ENCODE data around the gene IRX4.
"Not testable (repeated sequence)": the region's sequence is repeated elsewhere in the genome, so short reads cannot be mapped to it uniquely, and the experiment has no call there.

Gene IRX4

DNA sequence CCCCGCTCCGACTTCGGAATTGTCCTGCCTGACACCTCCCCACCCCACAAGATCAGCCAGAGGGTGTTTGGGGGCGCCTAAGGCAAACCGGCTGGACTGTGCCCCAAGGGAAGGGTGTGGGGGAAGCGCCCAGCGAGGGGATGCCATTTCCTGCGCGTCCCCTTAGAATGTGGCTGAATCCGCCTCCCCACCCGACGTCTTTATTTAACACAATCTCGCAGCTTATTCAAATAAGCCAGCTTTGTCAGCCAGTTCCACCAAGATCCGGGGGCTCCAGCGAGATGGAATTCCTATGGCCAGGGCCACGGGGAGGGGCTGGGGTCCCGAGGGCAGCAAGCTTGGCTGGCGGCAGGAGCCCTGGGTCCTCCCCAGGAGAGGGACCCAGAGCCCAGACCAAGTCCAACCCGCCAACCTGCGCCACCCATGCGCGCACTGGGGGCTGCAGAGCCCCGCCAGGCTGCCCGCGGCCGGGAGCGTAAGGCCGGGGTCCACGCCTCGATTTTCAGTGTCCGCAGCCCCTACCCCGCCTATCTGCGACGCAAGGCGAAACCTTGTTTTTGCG, 7.4 kb downstream of the IRX4 start:
- TF ChIP-seq NFRKB (IDR thresholded peaks at IDR 0.05) (no peak), SUZ12 (IDR thresholded peaks at IDR 0.05) (no peak), CTBP1 (IDR thresholded peaks at IDR 0.05; ENCODE audit: borderline replicate concordance) (no peak), FOXK2 (IDR thresholded peaks at IDR 0.05) (no peak), LEF1 (IDR thresholded peaks at IDR 0.05; ENCODE audit: borderline replicate concordance) (no peak), BHLHE40 (IDR thresholded peaks at IDR 0.05; ENCODE audit: borderline replicate concordance) (no peak), ZNF384 (IDR thresholded peaks at IDR 0.05) (no peak), TARDBP (IDR thresholded peaks at IDR 0.05) (no peak), FOXA1 (IDR thresholded peaks at IDR 0.05) (no peak), ARNT (IDR thresholded peaks at IDR 0.05) (no peak), FOXM1 (IDR thresholded peaks at IDR 0.05; ENCODE audit: borderline replicate concordance) (no peak), L3MBTL2 (conservative IDR thresholded peaks at IDR 0.05) (no peak), SP1 (IDR thresholded peaks at IDR 0.05) (no peak), ELF4 (IDR thresholded peaks at IDR 0.05) (no peak), HDGF (IDR thresholded peaks at IDR 0.05; ENCODE audit: borderline replicate concordance) (no peak)
- TF ChIP-seq, protein P1, sequence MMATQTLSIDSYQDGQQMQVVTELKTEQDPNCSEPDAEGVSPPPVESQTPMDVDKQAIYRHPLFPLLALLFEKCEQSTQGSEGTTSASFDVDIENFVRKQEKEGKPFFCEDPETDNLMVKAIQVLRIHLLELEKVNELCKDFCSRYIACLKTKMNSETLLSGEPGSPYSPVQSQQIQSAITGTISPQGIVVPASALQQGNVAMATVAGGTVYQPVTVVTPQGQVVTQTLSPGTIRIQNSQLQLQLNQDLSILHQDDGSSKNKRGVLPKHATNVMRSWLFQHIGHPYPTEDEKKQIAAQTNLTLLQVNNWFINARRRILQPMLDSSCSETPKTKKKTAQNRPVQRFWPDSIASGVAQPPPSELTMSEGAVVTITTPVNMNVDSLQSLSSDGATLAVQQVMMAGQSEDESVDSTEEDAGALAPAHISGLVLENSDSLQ (IDR thresholded peaks at IDR 0.05), result no peak
- DNase-seq (ENCODE audit: extremely low spot score), result no peak
- POLR2A ChIA-PET, result no interaction called here
- CTCF ChIA-PET, result no interaction called here

DNA sequence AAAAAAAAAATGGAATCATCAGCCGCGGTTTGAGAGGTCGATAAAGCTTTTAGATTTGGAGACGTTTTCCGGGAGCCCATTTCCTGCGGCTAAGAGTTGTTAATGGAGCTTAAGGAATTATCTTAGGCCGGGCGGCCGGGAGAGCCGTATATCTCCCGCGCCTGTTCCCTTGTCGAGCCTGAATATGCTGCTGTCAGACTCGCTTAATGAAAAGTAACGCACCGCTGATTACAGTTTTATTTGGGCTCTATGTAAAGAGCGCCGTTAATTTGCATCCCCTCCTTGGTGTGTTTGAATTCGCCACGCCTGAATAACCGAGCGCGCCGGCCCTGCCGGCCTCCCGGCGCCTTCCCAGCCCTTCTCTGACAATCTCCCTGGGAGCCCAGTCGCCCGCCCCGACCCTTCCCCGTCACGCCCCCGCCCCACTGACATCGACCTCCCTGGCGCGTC, 7.9 kb downstream of the IRX4 start:
- ChIA-PET POLR2A (no interaction called here), CTCF (no interaction called here)
- TF ChIP-seq FOXA1 (IDR thresholded peaks at IDR 0.05) (no peak), ARNT (IDR thresholded peaks at IDR 0.05) (no peak)
- peak; percentile 22 for DNase-seq (ENCODE audit: extremely low spot score)

DNA sequence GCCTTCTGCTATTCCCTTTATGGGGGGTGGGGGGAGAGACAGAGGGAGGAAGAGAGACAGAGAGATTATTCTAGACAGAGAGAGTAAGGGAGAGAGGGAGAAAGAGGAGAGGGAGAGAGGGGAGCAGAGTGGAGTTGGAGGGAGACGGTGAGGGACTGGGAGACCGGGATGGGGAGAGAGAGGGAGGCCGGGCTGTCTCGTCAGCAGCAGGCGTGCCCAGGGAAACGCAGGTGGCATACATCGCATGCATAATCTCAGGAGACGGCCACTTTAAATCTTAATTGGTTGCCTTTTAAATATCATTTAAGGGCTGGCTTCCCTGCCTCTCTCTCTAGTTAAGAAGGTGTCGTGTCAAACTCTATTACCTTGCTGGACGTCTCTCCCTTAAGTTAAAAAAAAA, 8.4 kb downstream of the IRX4 start:
- ChIA-PET CTCF (no interaction called here), POLR2A (no interaction called here)
- no peak for TF ChIP-seq SP1 (IDR thresholded peaks at IDR 0.05)
- no peak for TF ChIP-seq FOXA1 (IDR thresholded peaks at IDR 0.05)
- TF ChIP-seq ARNT (IDR thresholded peaks at IDR 0.05), result no peak
- no peak for TF ChIP-seq BHLHE40 (IDR thresholded peaks at IDR 0.05; ENCODE audit: borderline replicate concordance)
- no peak for TF ChIP-seq ELF4 (IDR thresholded peaks at IDR 0.05)
- no peak for TF ChIP-seq TARDBP (IDR thresholded peaks at IDR 0.05)
- no peak for TF ChIP-seq FOXK2 (IDR thresholded peaks at IDR 0.05)
- TF ChIP-seq NFRKB (IDR thresholded peaks at IDR 0.05), result no peak
- TF ChIP-seq FOXM1 (IDR thresholded peaks at IDR 0.05; ENCODE audit: borderline replicate concordance), result no peak
- TF ChIP-seq, protein P1 (IDR thresholded peaks at IDR 0.05), result no peak
- TF ChIP-seq SUZ12 (IDR thresholded peaks at IDR 0.05), result no peak
- TF ChIP-seq L3MBTL2 (conservative IDR thresholded peaks at IDR 0.05), result no peak
- no peak for TF ChIP-seq ZNF384 (IDR thresholded peaks at IDR 0.05)
- no peak for DNase-seq (ENCODE audit: extremely low spot score)

DNA sequence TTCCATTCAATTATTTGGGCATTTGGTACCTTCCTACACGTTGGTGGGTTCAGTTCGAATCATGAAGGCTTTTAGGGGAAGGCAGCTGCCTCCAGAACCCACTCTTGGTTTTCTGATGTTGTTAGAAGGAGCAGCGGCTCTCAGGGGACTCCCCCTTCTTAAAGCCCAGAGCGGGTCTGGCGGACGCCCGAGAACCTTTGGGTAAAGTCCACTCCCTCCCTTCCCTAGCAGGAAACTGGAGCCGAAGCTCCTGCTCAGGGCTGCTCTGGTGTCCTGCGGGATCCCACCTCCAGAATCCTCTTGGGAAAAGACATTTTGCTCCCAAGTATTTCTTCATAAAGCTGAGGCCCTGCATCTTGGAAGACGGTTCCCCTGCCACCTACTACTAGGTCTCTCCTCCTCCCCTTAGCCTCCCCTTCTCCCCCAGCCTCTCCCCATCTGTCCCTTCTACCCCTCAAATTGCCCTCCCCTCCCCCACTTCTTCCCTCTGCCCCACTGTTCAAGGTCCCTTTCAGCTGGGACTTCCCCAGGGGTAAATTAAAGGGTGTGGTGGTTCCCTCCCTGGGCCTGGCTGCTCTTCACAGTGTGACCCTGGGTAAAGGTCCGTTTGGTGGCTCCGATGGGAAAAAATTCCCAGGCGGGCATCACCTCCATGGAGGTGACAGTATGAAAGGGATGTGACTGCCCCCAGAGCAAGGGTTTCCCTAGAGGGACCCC, 9.3 kb downstream of the IRX4 start:
- TF ChIP-seq ELF4 (IDR thresholded peaks at IDR 0.05), result no peak
- TF ChIP-seq FOXK2 (IDR thresholded peaks at IDR 0.05), result no peak
- no peak for TF ChIP-seq TARDBP (IDR thresholded peaks at IDR 0.05)
- TF ChIP-seq SP1 (IDR thresholded peaks at IDR 0.05), result no peak
- TF ChIP-seq BHLHE40 (IDR thresholded peaks at IDR 0.05; ENCODE audit: borderline replicate concordance), result no peak
- no peak for TF ChIP-seq ARNT (IDR thresholded peaks at IDR 0.05)
- TF ChIP-seq SUZ12 (IDR thresholded peaks at IDR 0.05), result no peak
- ChIA-PET CTCF (no interaction called here), POLR2A (no interaction called here)
- DNase-seq (ENCODE audit: extremely low spot score), result no peak

DNA sequence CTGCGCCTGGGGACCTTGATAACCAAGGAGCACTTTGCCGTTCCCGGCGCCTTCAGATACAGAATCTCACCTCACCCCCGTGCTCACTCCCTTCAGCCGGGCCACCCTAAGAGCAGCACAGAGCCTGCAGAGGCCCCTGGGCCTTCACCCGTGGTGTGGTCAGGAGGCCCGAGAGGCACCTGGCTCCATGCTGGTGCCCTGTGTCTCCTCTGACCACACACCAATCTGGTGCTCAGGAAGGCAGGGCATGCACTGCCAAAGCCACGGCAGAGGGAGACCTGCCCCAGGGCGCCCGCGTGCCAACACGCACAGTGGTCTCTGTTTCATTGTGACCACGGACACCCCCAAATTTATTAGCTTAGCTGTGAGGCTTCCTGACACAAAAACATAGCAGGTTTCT, 11.3 kb downstream of the IRX4 start:
- ChIA-PET POLR2A (no interaction called here), CTCF (no interaction called here)
- no peak for DNase-seq (ENCODE audit: extremely low spot score)
- TF ChIP-seq ARNT (IDR thresholded peaks at IDR 0.05) (no peak), FOXK2 (IDR thresholded peaks at IDR 0.05) (no peak), CTBP1 (IDR thresholded peaks at IDR 0.05; ENCODE audit: borderline replicate concordance) (no peak)

DNA sequence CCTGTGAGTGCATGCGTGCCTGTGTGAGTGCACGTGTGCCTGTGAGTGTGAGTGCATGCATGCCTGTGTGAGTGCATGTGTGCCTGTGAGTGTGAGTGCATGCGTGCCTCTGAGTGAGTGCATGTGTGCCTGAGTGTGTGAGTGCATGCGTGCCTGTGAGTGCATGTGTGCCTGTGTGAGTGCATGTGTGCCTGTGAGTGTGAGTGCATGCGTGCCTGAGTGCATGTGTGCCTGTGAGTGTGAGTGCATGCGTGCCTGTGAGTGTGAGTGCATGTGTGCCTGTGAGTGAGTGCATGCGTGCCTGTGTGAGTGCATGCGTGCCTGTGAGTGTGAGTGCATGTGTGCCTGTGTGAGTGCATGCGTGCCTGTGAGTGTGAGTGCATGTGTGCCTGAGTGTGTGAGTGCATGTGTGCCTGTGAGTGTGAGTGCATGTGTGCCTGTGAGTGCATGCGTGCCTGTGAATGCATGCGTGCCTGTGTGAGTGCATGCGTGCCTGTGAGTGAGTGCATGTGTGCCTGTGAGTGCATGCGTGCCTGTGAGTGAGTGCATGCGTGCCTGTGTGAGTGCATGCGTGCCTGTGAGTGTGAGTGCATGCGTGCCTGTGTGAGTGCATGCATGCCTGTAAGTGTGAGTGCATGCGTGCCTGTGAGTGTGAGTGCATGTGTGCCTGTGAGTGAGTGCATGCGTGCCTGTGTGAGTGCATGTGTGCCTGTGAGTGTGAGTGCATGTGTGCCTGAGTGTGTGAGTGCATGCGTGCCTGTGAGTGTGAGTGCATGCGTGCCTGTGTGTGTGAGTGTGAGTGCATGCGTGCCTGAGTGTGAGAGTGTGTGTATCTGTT, 12.1 kb downstream of the IRX4 start:
- DNase-seq (ENCODE audit: extremely low spot score); CTCF ChIA-PET; POLR2A ChIA-PET: not testable (repeated sequence)

DNA sequence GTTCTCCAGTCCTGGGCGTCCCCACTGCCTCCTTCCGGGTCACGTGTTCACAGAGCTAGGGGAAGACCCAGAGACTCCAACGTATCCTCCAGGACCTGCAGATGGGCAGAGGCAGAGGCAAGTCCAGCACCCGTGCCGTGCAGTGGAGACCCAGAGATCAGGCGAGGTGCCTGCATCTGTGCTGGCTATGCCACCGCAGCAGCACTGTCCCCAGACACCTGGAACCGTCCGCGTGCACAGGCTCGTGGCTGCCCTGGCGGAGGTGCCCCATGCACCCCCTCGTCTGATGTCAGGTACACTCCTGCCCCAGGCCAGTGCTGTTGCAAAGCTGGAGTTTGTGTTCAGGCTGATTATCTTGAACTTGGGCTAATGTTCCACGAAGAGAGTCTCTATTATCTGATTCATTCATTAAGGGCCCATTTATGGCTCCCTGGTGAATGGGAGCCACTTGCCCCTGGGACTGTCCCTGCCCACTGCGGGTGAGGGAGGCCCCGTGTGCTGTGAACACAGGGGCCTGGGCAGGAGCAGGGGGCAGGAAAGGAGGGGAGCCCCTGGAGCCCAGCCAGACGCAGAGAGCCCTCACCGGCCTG, 13.7 kb downstream of the IRX4 start:
- no peak for DNase-seq (ENCODE audit: extremely low spot score)
- POLR2A ChIA-PET, result no interaction called here
- CTCF ChIA-PET, result no interaction called here
- no peak for TF ChIP-seq FOXA1 (IDR thresholded peaks at IDR 0.05)
- TF ChIP-seq FOXK2 (IDR thresholded peaks at IDR 0.05), result no peak
